Activated T-helper 9 cell treated with anti-CD3 and anti-CD28 coated beads, Interleukin-2, amount 50 U/mL, for 16 hours (primary cell): Measurements from ENCODE around the gene FUOM.

Experiments used
- DNase-seq: peaks from one replicate; pipeline ENCODE4 v3.0.0-alpha.2; 2020; ENCODE audit warnings: low read depth

The FUOM gene, protein sequence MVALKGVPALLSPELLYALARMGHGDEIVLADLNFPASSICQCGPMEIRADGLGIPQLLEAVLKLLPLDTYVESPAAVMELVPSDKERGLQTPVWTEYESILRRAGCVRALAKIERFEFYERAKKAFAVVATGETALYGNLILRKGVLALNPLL

GRCh38 chr10:133357285-133358161, at the start of gene FUOM:
TSS of gene FUOM (minus strand) at chr10:133358019. CDS start at chr10:133358007, 12 bp downstream.
- peak; percentile 64 for DNase-seq

- no peak for DNase-seq
These were observed 48.2 kb upstream of the FUOM start for GRCh38 chr10:133405844-133406527.

DNA sequence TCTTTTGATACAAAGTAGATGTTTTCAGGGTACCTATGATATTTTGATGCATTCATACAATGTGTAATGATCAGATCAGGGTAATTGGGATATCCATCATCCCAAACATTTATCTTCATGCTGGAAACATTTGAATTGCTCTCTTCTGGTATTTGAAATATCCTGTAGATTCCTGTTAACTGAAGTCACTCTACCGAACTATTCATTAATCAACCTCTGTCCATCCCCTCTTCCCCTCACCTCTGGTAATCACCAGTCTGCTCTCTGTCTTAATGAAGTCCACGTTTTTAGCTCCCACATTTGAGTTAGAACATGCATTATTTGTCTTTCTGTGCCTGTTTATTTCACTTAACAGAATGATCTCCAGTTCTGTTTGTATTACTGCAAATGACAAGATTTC, 47.5 kb upstream of the FUOM start:
- DNase-seq = no peak

- DNase-seq = no peak
These were observed 46.0 kb upstream of the FUOM start for GRCh38 chr10:133403784-133404183.

DNA sequence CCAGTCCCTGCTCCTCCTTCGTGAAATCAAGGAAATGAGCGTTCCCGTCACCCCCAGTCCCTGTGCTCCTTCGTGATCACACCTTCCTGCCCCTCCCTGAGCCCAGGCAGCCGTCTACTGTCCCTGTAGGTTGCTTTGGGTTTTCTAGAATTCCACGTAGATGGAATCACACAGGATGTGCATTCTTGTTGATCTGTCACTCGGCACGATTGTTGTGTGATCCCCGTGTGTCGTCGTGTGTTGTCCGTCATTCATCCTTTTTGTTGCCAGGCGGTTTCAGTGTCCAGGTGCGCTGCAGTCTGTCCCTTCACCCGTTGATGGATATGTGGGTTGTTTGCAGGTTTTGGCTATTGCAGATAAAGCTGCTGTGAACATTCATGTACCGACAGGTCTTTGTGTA, 45.5 kb upstream of the FUOM start:
- DNase-seq = no peak

DNA sequence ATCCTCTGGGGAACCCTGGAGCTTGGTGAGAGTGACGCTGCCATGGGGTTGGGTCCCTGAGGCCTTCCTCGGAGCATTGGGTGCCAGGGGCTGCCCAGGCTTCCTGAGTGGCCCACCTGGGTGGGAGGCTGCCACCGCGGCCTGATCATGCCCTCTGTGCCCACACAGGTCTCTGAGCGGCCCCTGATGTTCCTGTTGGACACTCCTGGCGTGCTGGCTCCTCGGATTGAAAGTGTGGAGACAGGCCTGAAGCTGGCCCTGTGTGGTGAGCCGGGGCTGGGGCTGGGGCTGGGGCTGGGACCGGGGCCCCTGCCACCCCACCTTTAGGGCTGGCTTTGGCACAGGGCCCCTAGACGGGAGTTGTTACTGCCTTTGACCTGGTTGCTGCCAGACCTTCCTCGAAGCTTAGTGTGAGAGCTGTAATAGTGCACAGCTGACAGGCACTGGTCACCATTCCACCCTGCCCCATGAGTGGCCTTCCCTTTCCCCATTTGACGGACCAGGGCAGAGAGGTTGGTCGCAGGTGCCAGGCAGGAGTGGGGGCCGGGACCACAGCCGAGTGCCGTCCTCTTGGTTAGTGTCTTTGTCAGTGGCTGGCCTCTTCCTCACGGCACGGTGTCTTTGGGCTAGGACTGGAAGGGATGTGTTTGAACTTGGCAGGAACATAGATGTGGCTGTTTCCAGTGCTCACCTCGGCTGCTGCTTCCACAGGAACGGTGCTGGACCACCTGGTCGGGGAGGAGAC, 44.3 kb upstream of the FUOM start:
- no peak for DNase-seq

GRCh38 chr10:133401500-133401899, 43.7 kb upstream of the FUOM start:
- no peak for DNase-seq

GRCh38 chr10:133400624-133401424, 43.0 kb upstream of the FUOM start:
- DNase-seq = no peak

DNA sequence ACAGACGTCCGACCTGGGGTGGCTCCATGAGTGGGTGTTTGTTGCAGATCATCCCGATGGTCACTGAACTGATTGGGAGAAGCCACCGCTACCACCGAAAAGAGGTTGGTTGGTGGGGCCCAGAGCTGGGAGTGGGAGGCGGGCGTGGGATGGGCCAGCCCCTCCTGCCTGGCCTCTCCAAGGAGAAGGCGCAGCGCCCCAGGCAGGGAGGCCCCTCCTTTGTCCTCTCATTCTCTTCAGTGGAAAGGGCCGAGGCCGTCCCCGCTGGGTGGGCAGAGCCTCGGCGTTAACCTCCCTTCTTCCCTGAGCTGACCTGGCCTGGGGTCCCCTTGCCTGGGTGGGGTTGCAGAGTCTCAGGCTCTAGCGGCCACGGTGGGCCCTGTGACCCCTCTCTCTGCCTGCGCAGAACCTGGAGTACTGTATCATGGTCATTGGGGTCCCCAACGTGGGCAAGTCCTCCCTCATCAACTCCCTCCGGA, 41.3 kb upstream of the FUOM start:
- no peak for DNase-seq

DNA sequence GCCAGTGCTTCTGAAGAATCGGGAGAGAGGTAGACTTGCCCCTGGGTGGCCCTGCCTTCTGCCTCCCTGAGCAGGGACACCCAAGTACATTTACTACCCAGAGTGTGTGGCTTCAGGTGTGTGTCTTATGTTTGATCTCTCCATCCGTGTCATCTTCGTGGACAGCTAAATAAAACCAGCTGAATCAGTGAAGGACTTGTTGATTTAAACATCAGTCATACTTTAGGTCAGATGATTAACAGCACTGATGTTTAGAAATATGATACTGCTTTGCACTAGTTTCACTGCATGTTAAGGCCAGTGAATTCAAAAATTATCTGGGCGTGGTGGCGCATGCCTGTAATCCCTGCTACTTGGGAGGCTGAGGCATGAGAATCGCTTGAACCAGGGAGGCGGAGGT, 40.1 kb upstream of the FUOM start:
- DNase-seq = no peak

DNA sequence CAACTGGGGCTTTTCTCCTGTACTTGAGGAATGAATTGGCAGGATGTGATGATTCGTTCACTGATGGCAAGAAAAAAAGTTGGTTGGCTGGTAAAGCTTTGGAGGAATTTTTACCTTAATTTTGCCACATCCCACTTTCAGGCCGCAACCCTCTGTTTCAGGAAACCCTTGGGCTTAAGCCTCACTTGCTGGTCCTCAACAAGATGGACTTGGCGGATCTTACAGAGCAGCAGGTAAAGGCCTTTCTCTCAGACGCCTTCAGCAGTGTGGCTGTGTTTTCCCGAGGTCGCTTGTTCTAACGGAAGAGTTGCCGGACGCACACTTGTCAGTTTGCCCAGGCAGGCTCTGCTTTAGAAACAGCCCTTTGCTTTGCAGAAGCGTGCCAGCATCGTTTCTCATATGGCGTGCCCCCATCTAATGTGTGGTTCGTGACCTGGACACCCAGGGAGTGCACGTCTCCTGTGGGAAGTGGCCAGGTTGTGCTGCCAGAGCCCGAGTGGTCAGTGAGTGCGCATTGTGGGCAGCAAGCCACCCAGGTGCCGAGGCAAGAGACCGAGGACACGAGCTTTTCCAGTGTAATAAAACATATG, 38.3 kb upstream of the FUOM start:
- no peak for DNase-seq

- DNase-seq = no peak
These were observed 37.0 kb upstream of the FUOM start for GRCh38 chr10:133394801-133395221.

DNA sequence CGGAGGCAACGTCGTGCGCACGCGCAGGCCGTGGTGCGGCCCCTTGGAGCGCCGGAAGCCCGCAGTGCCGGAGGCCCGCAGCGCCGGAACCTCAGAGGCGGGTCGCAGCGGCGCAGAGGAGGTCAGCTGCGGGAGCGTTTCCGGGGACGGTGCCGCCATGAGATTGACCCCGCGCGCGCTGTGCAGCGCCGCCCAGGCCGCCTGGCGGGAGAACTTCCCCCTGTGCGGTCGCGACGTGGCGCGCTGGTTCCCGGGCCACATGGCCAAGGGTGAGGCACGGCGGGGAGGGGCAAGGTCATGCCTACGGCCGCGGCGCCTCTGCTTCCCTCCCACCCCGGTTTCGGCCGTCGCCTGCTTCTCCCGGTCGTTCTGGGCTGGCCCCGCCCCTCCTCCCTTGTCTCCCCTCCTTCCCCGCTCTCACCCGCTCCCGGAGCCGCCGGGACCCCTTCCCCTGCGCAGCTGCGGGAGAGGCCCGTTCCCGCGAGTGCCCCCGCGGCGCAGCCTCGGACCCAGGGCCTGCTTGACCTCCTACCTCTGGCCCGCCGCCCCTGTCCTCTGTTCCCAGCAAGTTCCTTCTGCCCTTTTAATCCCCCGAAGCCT, 36.3 kb upstream of the FUOM start, which contains the start of gene MTG1:
Gene MTG1, plus strand, starts transcription at position 94 of the 600 bp plus-strand sequence. Its CDS starts 64 bp downstream, at position 158.
- DNase-seq = peak; percentile 92

GRCh38 chr10:133393401-133394063, 35.7 kb upstream of the FUOM start:
- DNase-seq = no peak

DNA sequence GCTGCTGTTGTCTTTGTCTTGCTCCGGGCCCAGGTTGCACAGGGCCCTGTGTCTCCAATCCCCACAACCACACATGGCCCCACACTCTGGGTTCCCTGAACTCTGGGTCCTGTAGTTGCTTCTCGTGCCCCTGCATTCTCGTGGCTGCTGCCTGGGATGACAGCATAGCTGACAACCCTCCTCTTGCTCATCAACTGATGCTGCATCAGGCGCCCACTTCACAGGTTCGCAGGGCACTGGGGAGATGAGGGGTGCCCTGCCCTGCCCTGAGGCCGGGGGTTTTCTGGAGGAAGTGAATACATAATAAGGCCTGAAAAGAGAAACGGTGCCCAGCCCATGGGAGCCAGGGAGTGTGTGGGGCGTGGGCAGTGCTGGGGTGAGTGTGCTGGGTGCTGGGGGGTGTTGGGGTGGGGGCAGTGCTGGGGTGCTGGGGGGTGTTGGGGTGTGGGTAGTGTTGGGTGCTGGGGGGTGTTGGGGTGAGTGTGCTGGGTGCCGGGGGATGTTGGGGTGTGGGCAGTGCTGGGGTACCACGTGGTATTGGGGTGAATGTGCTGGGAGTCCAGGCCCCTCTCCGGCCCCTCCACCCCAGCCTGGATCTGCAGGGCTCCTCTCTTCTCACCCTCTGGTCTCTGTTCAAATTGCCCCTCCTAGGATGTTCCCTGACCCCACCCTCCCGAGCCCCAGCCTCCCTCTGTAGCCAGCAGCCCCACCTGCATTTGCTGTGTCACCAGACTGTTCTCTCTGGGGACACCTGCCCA, 34.1 kb upstream of the FUOM start:
- no peak for DNase-seq

DNA sequence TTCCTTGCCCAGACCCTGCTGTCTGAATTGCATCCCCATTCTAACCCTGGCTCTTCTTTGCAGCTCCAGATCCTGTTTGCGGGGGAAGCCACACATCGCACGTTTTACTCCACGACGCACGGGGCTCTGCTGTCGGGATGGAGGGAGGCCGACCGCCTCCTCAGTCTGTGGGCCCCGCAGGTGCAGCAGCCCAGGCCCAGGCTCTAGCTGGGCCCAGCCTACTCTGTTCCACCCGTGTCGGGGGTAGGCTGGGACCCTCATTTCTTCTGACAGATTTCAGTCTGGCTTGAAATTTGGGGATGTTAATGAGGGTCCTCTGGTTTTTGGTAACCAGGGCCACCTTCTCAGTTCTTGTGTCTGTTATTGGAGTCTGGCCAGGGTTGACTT, 33.4 kb upstream of the FUOM start:
- no peak for DNase-seq

GRCh38 chr10:133390597-133391248, 32.9 kb upstream of the FUOM start:
- DNase-seq = no peak

DNA sequence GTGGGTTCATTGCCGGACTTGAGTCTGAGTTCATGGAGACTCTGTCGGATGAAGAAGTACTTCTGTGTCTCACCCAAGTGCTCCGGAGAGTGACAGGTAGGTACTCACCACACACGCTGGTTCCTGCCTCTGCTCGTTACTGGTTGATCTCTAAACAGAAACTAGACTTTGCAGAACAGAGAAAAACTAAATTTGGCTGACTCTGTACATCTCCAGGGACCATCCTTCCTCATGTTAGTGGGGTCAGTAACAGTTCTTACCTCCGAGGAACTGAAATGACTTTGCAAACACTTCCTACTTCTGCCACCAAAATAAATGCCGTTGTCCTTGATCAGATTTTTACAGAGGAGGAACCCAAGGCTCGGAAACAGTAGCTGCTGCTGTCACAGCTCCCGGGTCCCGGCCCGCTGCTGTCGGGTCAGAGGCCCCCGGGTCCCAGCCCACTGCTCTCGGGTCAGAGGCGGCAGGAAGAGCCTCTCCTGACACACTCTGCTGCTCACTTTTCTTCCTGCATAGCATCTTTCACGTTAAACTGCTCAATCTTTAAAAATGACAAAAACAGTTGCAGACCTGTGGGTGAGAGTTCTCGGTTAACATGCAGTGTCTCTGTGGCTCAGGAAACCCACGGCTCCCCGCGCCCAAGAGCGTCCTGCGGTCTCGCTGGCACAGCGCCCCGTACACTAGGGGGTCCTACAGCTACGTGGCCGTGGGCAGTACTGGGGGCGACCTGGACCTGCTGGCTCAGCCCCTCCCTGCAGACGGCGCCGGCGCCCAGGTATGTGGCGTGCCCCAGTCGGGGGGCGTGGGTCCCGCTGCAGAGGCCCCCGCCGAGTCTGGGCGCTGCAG, 31.4 kb upstream of the FUOM start:
- DNase-seq = no peak
